Naive thymus-derived CD4-positive, alpha-beta T cell (primary cell): ENCODE measurements around the gene MAP3K14. TPM values are rescaled to one million over a fixed set of nuclear protein-coding genes. Genes with fewer than 3 reads are reported as not detected.

ENCODE experiments used
- ATAC-seq: fragments of 150-1000 bp; cut with Tn5 transposase; 2 replicates; pipeline ENCODE4 v1.10.0; 2021; ENCODE audit warnings: mild to moderate bottlenecking, moderate library complexity
- CTCF ChIA-PET: fragments of 350-600 bp; sonication (Branson Sonifier 250); formaldehyde crosslinking; loops from one replicate; lab custom pipeline; 2021; ENCODE audit warnings: antibody characterized with exemption; lab: Charles Lee
- POLR2A ChIA-PET: fragments of 350-600 bp; sonication (Branson Sonifier 250); formaldehyde crosslinking; loops from one replicate; lab custom pipeline; 2021; ENCODE audit warnings: antibody characterized with exemption, inconsistent platforms; lab: Charles Lee
- DNase-seq, 9 donors: peaks; one replicate each; pipeline versions ENCODE4 v3.0.0 to v3.0.0-alpha.2; 2020 to 2022; ENCODE audit warnings: mixed read lengths in 1 of 9
- H3K27ac ChIP-seq: one replicate; pipeline ENCODE4 v1.7.0; 2013; ENCODE audit warnings: mild to moderate bottlenecking, low read depth, low read length, moderate library complexity
- H3K27me3 ChIP-seq, 2 donors: one replicate each; pipeline ENCODE4 v1.7.0; 2013; ENCODE audit warnings: low read length in 2 of 2, mild to moderate bottlenecking in 2 of 2, moderate library complexity in 2 of 2; ENCODE audit not compliant: control insufficient read depth in 2 of 2, insufficient read depth in 2 of 2
- H3K36me3 ChIP-seq, 3 experiments: 1 replicate in 2 of 3; 2 replicates in 1 of 3; pipeline ENCODE4 v1.7.0; 2013; ENCODE audit warnings: low read length in 3 of 3, mild to moderate bottlenecking in 3 of 3, moderate library complexity in 1 of 3; ENCODE audit not compliant: insufficient read depth in 3 of 3, control insufficient read depth in 2 of 3
- H3K4me1 ChIP-seq, 2 donors: one replicate each; pipeline ENCODE4 v1.7.0; 2013; ENCODE audit warnings: low read length in 2 of 2, mild to moderate bottlenecking in 2 of 2, moderate library complexity in 1 of 2; ENCODE audit not compliant: control insufficient read depth in 2 of 2, insufficient read depth in 2 of 2
- H3K4me3 ChIP-seq: 2 replicates; pipeline ENCODE4 v1.7.0; 2013; ENCODE audit warnings: mild to moderate bottlenecking, low read length
- H3K9me3 ChIP-seq, 3 experiments: 1 replicate in 2 of 3; 2 replicates in 1 of 3; pipeline ENCODE4 v1.7.0; 2013; ENCODE audit warnings: low read length in 3 of 3; ENCODE audit not compliant: control insufficient read depth in 2 of 3
- H3K27ac Mint-ChIP-seq, 9 donors: one replicate each; pipeline ENCODE4 v1.8.0; 2020 to 2022; ENCODE audit warnings: mixed read lengths in 9 of 9, mild to moderate bottlenecking in 8 of 9, moderate library complexity in 5 of 9, inconsistent platforms in 2 of 9
- H3K27me3 Mint-ChIP-seq, 5 donors: one replicate each; pipeline ENCODE4 v1.8.0; 2021 to 2022; ENCODE audit warnings: mixed read lengths in 5 of 5, mild to moderate bottlenecking in 1 of 5
- H3K36me3 Mint-ChIP-seq, 5 donors: one replicate each; pipeline ENCODE4 v1.8.0; 2020 to 2022; ENCODE audit warnings: mixed read lengths in 5 of 5, mild to moderate bottlenecking in 3 of 5, inconsistent platforms in 1 of 5
- H3K4me1 Mint-ChIP-seq, 7 donors: one replicate each; pipeline ENCODE4 v1.8.0; 2020 to 2022; ENCODE audit warnings: mixed read lengths in 7 of 7, mild to moderate bottlenecking in 3 of 7, inconsistent platforms in 1 of 7
- H3K4me3 Mint-ChIP-seq, 10 donors: one replicate each; pipeline ENCODE4 v1.8.0; 2020 to 2022; ENCODE audit warnings: mild to moderate bottlenecking in 10 of 10, mixed read lengths in 10 of 10, moderate library complexity in 6 of 10, inconsistent platforms in 2 of 10
- H3K9me3 Mint-ChIP-seq, 11 donors: one replicate each; pipeline ENCODE4 v1.8.0; 2020 to 2022; ENCODE audit warnings: mixed read lengths in 11 of 11, mild to moderate bottlenecking in 4 of 11, inconsistent platforms in 1 of 11, moderate library complexity in 1 of 11
- intact Hi-C, 2 donors: fragments of 100-400 bp; cut with micrococcal nuclease; formaldehyde crosslinking; loops; one replicate each; pipeline ENCODE4 v1.15.1; 2023
- polyA plus RNA-seq, 2 donors: library from polyadenylated mRNA; unstranded; fragments of 300-500 nt; fragmentation: Illumina TruSeq; gene quantifications; one replicate each; pipeline ENCODE4 v1.2.3, GENCODE V29; 2021
- total RNA-seq, 6 experiments: library from RNA in 5 of 6; stranded (reverse) in 5 of 6; gene quantifications; 1 replicate in 5 of 6; 2 replicates in 1 of 6; pipeline ENCODE4 v1.2.3 and lab custom pipeline; 2021 to 2026

MAP3K14 gene
- total and polyA plus RNA-seq, 7 experiments from 2014 or later, result 2.4 to 39.8 (median 31.5) TPM

DNA sequence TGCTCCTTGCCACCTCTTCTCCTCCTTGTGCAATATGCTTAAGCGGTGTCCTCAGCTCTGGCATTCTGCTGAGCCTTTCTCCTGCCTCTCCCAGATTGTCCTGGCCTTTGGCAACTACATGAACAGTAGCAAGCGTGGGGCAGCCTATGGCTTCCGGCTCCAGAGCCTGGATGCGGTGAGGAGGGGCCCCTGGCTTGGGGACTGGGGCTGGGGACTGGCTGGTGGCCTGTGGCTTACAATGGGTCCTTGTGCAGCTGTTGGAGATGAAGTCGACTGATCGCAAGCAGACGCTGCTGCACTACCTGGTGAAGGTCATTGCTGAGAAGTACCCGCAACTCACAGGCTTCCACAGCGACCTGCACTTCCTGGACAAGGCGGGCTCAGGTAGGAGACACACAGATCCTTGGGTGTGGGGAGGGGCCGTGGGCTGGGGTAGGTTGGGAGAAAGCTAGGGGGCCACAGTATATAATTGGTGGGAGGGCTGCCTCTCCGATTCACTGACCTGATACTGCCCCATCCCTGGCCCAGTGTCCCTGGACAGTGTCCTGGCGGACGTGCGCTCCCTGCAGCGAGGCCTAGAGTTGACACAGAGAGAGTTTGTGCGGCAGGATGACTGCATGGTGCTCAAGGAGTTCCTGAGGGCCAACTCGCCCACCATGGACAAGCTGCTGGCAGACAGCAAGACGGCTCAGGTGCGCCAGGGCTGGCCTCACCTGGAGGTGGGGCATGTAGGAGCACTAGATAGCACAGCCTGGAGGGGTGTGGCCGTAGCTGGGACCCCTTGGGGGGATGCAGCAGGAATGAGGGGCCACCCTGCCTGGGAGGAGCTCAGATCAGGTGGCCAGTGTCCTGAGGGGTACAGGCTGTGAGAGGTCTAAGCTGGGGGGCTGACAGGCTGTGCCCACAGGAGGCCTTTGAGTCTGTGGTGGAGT is 71.8 kb downstream of the MAP3K14 start:
- Mint-ChIP-seq H3K36me3 (peaks cover 6 to 28% (median 7%) of the 10 kb centered on the region in 5 donors), H3K27ac (peak overlapping the region in 8 of 9 donors; percentile 28 to 98 (median 63)), H3K9me3 (no peaks in the 10 kb centered on the region), H3K4me1 (peaks cover 21 to 52% (median 41%) of the 10 kb centered on the region in 7 donors), H3K27me3 (no peaks in the 10 kb centered on the region), H3K4me3 (peak overlapping the region in 4 of 10 donors; percentile 21 to 55 (median 44))
- Histone ChIP-seq H3K27ac (peak overlapping the region; percentile 45), H3K9me3 (no peaks in the 10 kb centered on the region), H3K27me3 (no peaks in the 10 kb centered on the region), H3K4me1 (peaks cover 26 to 29% of the 10 kb centered on the region in 2 donors), H3K4me3 (no peak overlapping the region), H3K36me3 (peaks cover 25 to 71% (median 30%) of the 10 kb centered on the region in 3 experiments)
- CTCF ChIA-PET, result interaction anchor here (1.4 to 4.2 kb wide), 3 partner anchors 15 to 142 kb away, joined by 4 to 33 read pairs (median 6); no protein-coding TSS in a partner anchor
- POLR2A ChIA-PET, result interaction anchor here (1.1 to 34.3 kb wide), 3 partner anchors 20 to 73 kb away, joined by 3 to 851 read pairs (median 5); partner anchors contain the start of gene FMNL1
- no peak for ATAC-seq
- intact Hi-C loops, result loop anchor here in 1 of 2 donors (5.0 kb wide), 1 partner anchor 348 kb away; the partner anchor contains the start of gene EFTUD2
- DNase-seq, result no peak

DNA sequence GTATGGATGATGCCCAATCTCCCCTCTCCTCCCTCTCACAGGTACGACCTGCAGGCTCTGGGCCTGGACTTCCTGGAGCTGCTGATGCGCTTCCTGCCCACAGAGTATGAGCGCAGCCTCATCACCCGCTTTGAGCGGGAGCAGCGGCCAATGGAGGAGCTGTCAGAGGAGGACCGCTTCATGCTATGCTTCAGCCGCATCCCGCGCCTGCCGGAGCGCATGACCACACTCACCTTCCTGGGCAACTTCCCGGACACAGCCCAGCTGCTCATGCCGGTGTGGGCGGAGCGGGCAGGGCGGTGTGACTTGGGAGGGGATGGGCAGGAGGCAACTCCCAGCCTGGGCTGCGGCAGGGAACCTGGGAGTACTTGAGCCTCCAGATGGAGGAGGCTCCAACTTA is 73.1 kb downstream of the MAP3K14 start:
- DNase-seq (no peak), ATAC-seq (no peak)
- peaks cover 17 to 21% of the 10 kb centered on the region in 2 donors for H3K4me1 ChIP-seq
- H3K36me3 ChIP-seq, result peaks cover 29 to 78% (median 30%) of the 10 kb centered on the region in 3 experiments
- Mint-ChIP-seq H3K36me3 (peaks cover 12 to 35% (median 18%) of the 10 kb centered on the region in 5 donors), H3K9me3 (no peaks in the 10 kb centered on the region), H3K27me3 (no peaks in the 10 kb centered on the region), H3K4me1 (peaks cover 15 to 55% (median 34%) of the 10 kb centered on the region in 7 donors), H3K4me3 (peak overlapping the region in 1 of 10 donors; percentile 13), H3K27ac (peak overlapping the region in 3 of 9 donors; percentile 5 to 51 (median 17))
- no peak overlapping the region for H3K4me3 ChIP-seq
- H3K9me3 ChIP-seq, result no peaks in the 10 kb centered on the region
- CTCF ChIA-PET, result interaction anchor here (0.5 to 0.8 kb wide), 3 partner anchors 14 to 29 kb away, joined by 3 to 4 read pairs (median 3); no protein-coding TSS in a partner anchor
- H3K27ac ChIP-seq, result peak overlapping the region; percentile 45
- no peaks in the 10 kb centered on the region for H3K27me3 ChIP-seq
- POLR2A ChIA-PET, result interaction anchor here (0.5 to 34.3 kb wide), 3 partner anchors 18 to 33 kb away, joined by 3 to 851 read pairs (median 3); partner anchors contain the start of gene FMNL1
- intact Hi-C loops, result no loop called here

DNA sequence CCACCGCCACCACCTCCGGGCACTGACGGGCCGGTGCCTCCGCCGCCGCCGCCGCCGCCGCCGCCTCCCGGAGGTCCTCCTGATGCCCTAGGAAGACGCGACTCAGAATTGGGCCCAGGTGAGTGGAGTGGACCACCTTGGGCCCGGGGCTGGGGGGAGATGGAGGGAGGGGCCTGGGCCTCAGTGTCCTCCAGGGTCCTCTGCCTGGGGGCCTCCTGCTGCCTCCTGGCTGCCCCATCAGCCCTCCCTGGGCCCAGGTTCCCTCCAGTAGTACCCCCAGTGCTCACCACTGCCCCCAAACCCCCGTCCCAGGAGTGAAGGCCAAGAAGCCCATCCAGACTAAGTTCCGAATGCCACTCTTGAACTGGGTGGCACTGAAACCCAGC is 74.8 kb downstream of the MAP3K14 start:
- Mint-ChIP-seq H3K27me3 (no peaks in the 10 kb centered on the region), H3K9me3 (no peaks in the 10 kb centered on the region), H3K4me3 (no peak overlapping the region), H3K4me1 (peaks cover 15 to 58% (median 37%) of the 10 kb centered on the region in 7 donors), H3K36me3 (peaks cover 22 to 47% (median 28%) of the 10 kb centered on the region in 5 donors), H3K27ac (peak overlapping the region in 3 of 9 donors; percentile 51 to 90 (median 73))
- Histone ChIP-seq H3K4me3 (no peak overlapping the region), H3K4me1 (peaks cover 11 to 14% of the 10 kb centered on the region in 2 donors), H3K9me3 (no peaks in the 10 kb centered on the region), H3K36me3 (peaks cover 35 to 96% (median 42%) of the 10 kb centered on the region in 3 experiments), H3K27ac (no peak overlapping the region), H3K27me3 (no peaks in the 10 kb centered on the region)
- ChIA-PET POLR2A (interaction anchor here (34.3 kb wide), 1 partner anchor 17 kb away, joined by 851 read pairs; the partner anchor contains the start of gene FMNL1), CTCF (interaction anchor here (0.6 to 1.0 kb wide), 3 partner anchors 21 to 146 kb away, joined by 3 read pairs; no protein-coding TSS in a partner anchor)
- intact Hi-C loops, result no loop called here
- no peak for ATAC-seq
- DNase-seq, result no peak

DNA sequence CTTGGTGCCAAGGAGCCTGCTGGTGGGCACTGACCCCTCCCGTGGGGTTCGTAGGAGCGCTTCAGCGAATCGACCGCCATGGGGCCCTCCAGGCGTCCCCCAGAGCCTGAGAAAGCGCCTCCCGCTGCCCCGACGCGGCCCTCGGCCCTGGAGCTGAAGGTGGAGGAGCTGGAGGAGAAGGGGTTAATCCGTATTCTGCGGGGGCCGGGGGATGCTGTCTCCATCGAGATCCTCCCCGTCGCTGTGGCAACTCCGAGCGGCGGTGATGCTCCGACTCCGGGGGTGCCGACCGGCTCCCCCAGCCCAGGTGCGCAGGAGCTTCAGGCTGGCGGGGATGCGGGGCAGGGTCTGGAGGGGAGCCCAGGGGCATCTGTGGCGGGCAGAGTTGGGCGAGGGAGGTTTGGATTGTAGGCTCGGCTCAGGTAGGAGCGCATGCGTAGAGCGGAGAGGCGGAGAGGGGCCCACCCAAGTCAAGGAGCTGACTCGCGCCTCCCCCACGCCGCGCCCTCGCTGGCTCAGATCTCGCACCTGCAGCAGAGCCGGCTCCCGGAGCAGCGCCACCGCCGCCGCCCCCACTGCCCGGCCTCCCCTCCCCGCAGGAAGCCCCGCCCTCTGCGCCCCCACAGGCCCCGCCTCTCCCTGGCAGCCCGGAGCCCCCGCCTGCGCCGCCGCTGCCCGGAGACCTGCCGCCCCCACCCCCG is 75.3 kb downstream of the MAP3K14 start:
- no peak for ATAC-seq
- Mint-ChIP-seq H3K27ac (peak overlapping the region in 1 of 9 donors; percentile 24), H3K27me3 (no peaks in the 10 kb centered on the region), H3K4me1 (peaks cover 9 to 53% (median 32%) of the 10 kb centered on the region in 7 donors), H3K9me3 (no peaks in the 10 kb centered on the region), H3K4me3 (no peak overlapping the region), H3K36me3 (peaks cover 22 to 45% (median 28%) of the 10 kb centered on the region in 5 donors)
- Histone ChIP-seq H3K4me1 (peaks cover 5 to 8% of the 10 kb centered on the region in 2 donors), H3K4me3 (no peak overlapping the region), H3K27me3 (no peaks in the 10 kb centered on the region), H3K9me3 (no peaks in the 10 kb centered on the region), H3K27ac (no peak overlapping the region), H3K36me3 (peaks cover 35 to 96% (median 44%) of the 10 kb centered on the region in 3 experiments)
- ChIA-PET CTCF (interaction anchor here (0.6 to 0.8 kb wide), 4 partner anchors 22 to 147 kb away, joined by 3 to 5 read pairs (median 4); partner anchors contain the start of gene ACBD4), POLR2A (interaction anchor here (34.3 kb wide), 1 partner anchor 16 kb away, joined by 851 read pairs; the partner anchor contains the start of gene FMNL1)
- no peak for DNase-seq
- intact Hi-C loops, result no loop called here

DNA sequence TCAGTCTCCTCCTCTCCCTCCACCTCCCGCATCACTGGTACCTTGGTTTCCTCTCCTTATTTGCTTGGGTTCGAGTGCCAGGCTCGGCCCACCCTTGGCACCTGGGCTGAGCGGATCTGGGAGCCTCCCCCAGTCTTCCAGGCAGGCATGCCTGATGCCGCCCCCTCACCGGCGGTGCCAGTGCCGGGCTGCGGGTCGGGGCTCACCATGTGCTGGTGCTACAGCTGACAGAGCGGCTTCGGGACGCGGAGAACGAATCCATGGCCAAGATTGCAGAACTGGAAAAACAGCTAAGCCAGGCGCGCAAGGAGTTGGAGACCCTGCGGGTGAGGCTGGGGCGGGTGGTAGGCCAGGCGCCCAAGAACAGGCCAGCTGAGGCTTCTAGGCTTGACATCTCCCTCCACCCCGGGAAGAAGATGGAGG is 75.9 kb downstream of the MAP3K14 start:
- H3K4me1 ChIP-seq, result peaks cover under 1 to 5% of the 10 kb centered on the region in 2 donors
- H3K36me3 Mint-ChIP-seq, result peaks cover 22 to 42% (median 28%) of the 10 kb centered on the region in 5 donors
- intact Hi-C loops, result no loop called here
- H3K27ac Mint-ChIP-seq, result peak overlapping the region in 3 of 9 donors; percentile 12 to 24 (median 19)
- H3K27me3 Mint-ChIP-seq, result no peaks in the 10 kb centered on the region
- no peaks in the 10 kb centered on the region for H3K9me3 Mint-ChIP-seq
- peaks cover 35 to 96% (median 49%) of the 10 kb centered on the region in 3 experiments for H3K36me3 ChIP-seq
- DNase-seq, result no peak
- H3K27me3 ChIP-seq, result no peaks in the 10 kb centered on the region
- H3K9me3 ChIP-seq, result no peaks in the 10 kb centered on the region
- H3K27ac ChIP-seq, result peak overlapping the region; percentile 32
- no peak overlapping the region for H3K4me3 ChIP-seq
- ChIA-PET CTCF (interaction anchor here (0.6 to 0.8 kb wide), 3 partner anchors 23 to 148 kb away, joined by 4 to 5 read pairs (median 4); partner anchors contain the start of gene ACBD4), POLR2A (interaction anchor here (34.3 kb wide), 1 partner anchor 16 kb away, joined by 851 read pairs; the partner anchor contains the start of gene FMNL1)
- peaks cover 7 to 48% (median 27%) of the 10 kb centered on the region in 7 donors for H3K4me1 Mint-ChIP-seq
- H3K4me3 Mint-ChIP-seq, result no peak overlapping the region
- no peak for ATAC-seq
